Measurements from ENCODE around the gene ATP9B. TPM values are rescaled to one million over a fixed set of nuclear protein-coding genes. Genes with fewer than 3 reads are reported as not detected.

Gene ATP9B
- total RNA-seq, 1 donor from 2014 or later = 10.8 TPM

GRCh38 chr18:79416022-79416676 lies 347.0 kb downstream of the ATP9B start:
- no peak for DNase-seq (ENCODE audit: low read depth)
- Histone ChIP-seq H3K36me3 (ENCODE audit: control insufficient read depth, insufficient read depth, low read length) (no peaks in the 10 kb centered on the region), H3K27me3 (ENCODE audit: control insufficient read depth, insufficient read depth, low read length) (no peaks in the 10 kb centered on the region), H3K4me3 (ENCODE audit: low read depth, low read length) (no peak overlapping the region)
- TF ChIP-seq CTCF (IDR thresholded peaks at IDR 0.05; ENCODE audit: insufficient read depth, low read length, severe bottlenecking) = no peak
- FAIRE-seq = no peak

- Histone ChIP-seq H3K36me3 (ENCODE audit: control insufficient read depth, insufficient read depth, low read length) (no peaks in the 10 kb centered on the region), H3K4me3 (ENCODE audit: low read depth, low read length) (no peak overlapping the region), H3K27me3 (ENCODE audit: control insufficient read depth, insufficient read depth, low read length) (no peaks in the 10 kb centered on the region)
- TF ChIP-seq CTCF (IDR thresholded peaks at IDR 0.05; ENCODE audit: insufficient read depth, low read length, severe bottlenecking) = no peak
- FAIRE-seq (no peak), DNase-seq (ENCODE audit: low read depth) (no peak)
Observed at GRCh38 chr18:79416677-79417052, 347.5 kb downstream of the ATP9B start.

- H3K27me3 ChIP-seq (ENCODE audit: control insufficient read depth, insufficient read depth, low read length) = no peaks in the 10 kb centered on the region
- no peaks in the 10 kb centered on the region for H3K36me3 ChIP-seq (ENCODE audit: control insufficient read depth, insufficient read depth, low read length)
- FAIRE-seq (no peak), DNase-seq (ENCODE audit: low read depth) (no peak)
- no peak for TF ChIP-seq CTCF (IDR thresholded peaks at IDR 0.05; ENCODE audit: insufficient read depth, low read length, severe bottlenecking)
- no peak overlapping the region for H3K4me3 ChIP-seq (ENCODE audit: low read depth, low read length)
Observed at GRCh38 chr18:79418236-79418635, 349.0 kb downstream of the ATP9B start.

GRCh38 chr18:79418642-79419041 lies 349.4 kb downstream of the ATP9B start:
- Histone ChIP-seq H3K27me3 (ENCODE audit: control insufficient read depth, insufficient read depth, low read length) (no peaks in the 10 kb centered on the region), H3K4me3 (ENCODE audit: low read depth, low read length) (no peak overlapping the region), H3K36me3 (ENCODE audit: control insufficient read depth, insufficient read depth, low read length) (no peaks in the 10 kb centered on the region)
- FAIRE-seq = no peak
- DNase-seq (ENCODE audit: low read depth) = no peak
- TF ChIP-seq CTCF (IDR thresholded peaks at IDR 0.05; ENCODE audit: insufficient read depth, low read length, severe bottlenecking) = no peak

GRCh38 chr18:79420033-79420745 lies 351.0 kb downstream of the ATP9B start:
- peak; percentile 13 for FAIRE-seq
- H3K36me3 ChIP-seq (ENCODE audit: control insufficient read depth, insufficient read depth, low read length) = no peaks in the 10 kb centered on the region
- no peak for TF ChIP-seq CTCF (IDR thresholded peaks at IDR 0.05; ENCODE audit: insufficient read depth, low read length, severe bottlenecking)
- H3K27me3 ChIP-seq (ENCODE audit: control insufficient read depth, insufficient read depth, low read length) = no peaks in the 10 kb centered on the region
- no peak for DNase-seq (ENCODE audit: low read depth)
- no peak overlapping the region for H3K4me3 ChIP-seq (ENCODE audit: low read depth, low read length)
